Activated effector memory CD4-positive, alpha-beta T cell treated with Interleukin-2 at 50 U/mL for 16 hours (primary cell): ENCODE data around the gene OR9A2.
"Not testable (repeated sequence)": the region's sequence is repeated elsewhere in the genome, so short reads cannot be mapped to it uniquely, and the experiment has no call there.

Experiments
- DNase-seq: peaks from one replicate; pipeline ENCODE4 v3.0.0-alpha.2; 2020

Gene OR9A2

GRCh38 chr7:143015926-143016490 lies 10.9 kb downstream of the OR9A2 start:
- DNase-seq, result no peak

DNA sequence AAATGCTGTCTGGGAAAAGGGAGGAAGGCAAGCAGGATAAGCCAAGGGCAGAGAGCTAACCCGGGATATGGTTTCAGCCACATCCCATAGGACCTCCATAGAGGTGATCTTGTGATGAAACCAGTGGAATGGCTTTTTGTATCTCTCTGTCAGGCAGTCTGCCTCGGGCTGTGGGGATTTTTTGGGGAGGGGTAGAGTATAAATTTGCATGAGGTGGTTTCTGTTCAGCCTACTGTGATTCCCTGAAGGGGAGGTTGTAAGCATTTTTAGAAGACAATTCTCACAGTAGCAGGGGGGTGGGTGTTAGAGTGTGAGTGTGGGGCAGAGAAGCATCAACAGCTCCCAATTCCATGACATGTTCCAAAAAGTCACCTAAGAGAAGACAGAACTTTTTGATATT lies 11.8 kb downstream of the OR9A2 start:
- DNase-seq, result no peak

DNA sequence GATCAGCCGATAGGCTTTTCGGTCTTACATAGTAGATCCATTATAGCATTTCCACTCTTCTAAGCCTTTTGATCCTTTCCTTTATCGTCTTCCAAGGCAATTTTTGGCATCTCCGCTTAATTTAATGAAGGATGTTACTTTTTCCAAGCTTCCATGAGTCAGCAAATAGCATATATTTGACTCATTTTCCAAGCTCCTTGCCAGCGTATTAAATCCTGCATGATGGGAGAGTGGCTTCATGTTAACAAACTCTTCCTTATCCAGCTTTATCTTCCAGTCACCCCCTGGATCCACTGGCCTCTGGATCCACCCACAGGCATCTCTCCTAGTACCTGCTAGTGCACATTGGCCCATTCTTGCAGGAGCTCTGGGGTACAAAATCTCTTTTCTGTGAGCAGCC lies 13.0 kb downstream of the OR9A2 start:
- DNase-seq, result no peak

GRCh38 chr7:143013473-143013872 lies 13.5 kb downstream of the OR9A2 start:
- DNase-seq, result no peak

- DNase-seq, result no peak
These were observed 14.5 kb downstream of the OR9A2 start for GRCh38 chr7:143012409-143012808.

DNA sequence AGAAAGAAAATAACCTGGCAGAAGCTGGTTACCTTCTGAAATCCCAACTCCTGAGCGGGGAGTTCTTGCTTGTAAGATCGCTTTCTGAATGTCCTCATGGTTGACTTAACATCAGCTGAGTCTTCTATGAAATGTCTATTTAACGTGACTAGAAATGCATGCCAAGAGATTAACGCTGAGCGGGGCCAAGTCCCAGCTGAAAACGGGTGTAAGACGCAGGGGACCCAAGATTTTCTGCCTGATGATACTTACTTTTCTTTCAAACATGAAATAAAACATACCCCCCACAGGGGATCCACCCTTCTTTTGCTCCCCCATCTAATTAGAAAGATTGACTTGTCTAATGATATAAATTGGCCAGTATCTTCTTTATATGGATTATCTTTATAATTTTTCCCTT lies 14.9 kb downstream of the OR9A2 start:
- DNase-seq, result no peak

- DNase-seq, result peak; percentile 68
These were observed 18.7 kb downstream of the OR9A2 start for GRCh38 chr7:143008007-143008901.

- DNase-seq, result no peak
These were observed 21.2 kb downstream of the OR9A2 start for GRCh38 chr7:143005632-143006260.

DNA sequence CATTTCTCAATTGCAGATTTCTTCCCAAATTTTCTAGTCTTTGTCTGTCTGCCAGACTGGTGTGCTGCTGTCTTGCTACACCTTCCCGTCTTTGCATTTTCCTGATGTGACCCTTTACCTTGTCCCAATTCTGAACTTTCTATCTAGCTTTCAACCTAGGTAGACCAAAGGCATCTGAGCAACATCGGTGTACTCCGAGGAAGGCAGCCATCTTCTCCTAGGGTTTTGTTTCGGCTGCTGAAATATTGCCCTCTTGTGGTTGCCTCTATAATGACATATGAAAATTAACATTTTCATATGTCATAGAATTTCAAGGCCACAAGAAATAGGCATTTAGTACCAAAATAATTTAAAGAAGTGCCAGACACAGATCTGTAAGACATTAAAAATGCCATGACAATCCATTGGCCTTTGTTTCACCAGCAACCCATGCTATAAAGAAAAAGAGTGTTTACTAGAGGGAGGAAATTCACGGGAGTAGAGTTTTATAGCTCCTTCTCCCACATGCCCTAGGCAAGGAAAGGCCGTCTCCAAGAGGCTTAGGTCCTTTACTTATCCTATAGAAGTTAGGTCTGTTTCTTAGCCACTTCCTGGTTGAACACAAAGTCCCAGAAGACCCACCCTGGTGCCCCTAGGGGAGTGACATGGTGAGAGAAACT lies 23.4 kb downstream of the OR9A2 start:
- no peak for DNase-seq

- DNase-seq, result no peak
These were observed 24.0 kb downstream of the OR9A2 start for GRCh38 chr7:143002898-143003297.

DNA sequence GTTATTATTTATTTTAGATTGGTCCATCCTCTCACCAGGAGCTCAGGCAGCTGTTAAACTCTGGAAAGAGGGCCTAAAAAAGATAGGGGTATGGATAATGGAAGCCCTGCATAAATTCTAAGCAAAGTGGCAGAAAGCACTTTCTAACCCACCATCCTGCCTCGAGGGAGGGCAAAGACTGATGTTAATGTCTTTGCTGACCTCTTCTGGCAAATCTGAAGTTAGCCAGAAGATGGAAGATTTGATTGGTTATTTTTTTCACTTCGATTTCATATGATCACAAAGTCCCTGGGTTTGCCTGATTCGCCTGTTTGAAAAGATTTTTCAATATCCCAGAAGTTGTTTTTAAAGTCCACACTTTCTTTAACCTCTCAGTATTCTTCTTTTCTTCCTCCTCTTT lies 24.8 kb downstream of the OR9A2 start:
- no peak for DNase-seq

GRCh38 chr7:143000648-143001047 lies 26.3 kb downstream of the OR9A2 start:
- no peak for DNase-seq

GRCh38 chr7:142999793-143000192 lies 27.1 kb downstream of the OR9A2 start:
- DNase-seq, result no peak

GRCh38 chr7:142998966-142999365 lies 28.0 kb downstream of the OR9A2 start:
- no peak for DNase-seq

- no peak for DNase-seq
These were observed 29.4 kb downstream of the OR9A2 start for GRCh38 chr7:142997456-142997989.

DNA sequence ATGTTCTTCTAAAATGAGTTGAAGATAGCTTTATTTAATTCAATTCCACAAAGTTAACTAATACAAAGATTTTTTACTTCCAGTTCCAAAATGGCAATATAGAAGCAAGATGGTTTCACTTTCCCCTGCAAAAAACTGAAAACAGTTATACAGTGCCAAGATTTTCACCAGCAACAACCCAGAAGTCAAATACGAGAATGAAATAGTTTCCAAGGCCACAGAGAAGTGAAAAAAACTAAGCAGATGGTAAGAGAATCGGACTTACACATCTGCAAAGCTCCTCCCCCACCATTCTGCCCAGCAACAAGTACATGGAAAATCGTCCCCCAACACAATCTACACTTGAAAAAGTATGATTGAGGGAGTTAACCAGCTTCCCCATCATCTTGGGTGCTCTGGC lies 34.5 kb downstream of the OR9A2 start:
- no peak for DNase-seq

- DNase-seq, result no peak
These were observed 42.6 kb downstream of the OR9A2 start for GRCh38 chr7:142984297-142984696.

- DNase-seq, result no peak
These were observed 43.1 kb downstream of the OR9A2 start for GRCh38 chr7:142983825-142984224.

- DNase-seq, result not testable (repeated sequence)
These were observed 48.5 kb downstream of the OR9A2 start for GRCh38 chr7:142978402-142978801.
